IMR-90 (cell line): Measurements from ENCODE around the gene C1orf159.

Experiments used
- CHD1 ChIP-seq: IDR thresholded peaks from 2 replicates; pipeline ENCODE4 v1.6.1; 2012; ENCODE audit warnings: low read depth, low read length, improper control_type of control experiment
- CTCF ChIP-seq: conservative IDR thresholded peaks from 2 replicates; pipeline ENCODE4 v1.5.1; 2012; ENCODE audit warnings: mild to moderate bottlenecking, low read depth, low read length, improper control_type of control experiment
- POLR2A ChIP-seq: IDR thresholded peaks from 2 replicates; pipeline ENCODE4 v1.6.1; 2012; ENCODE audit warnings: mild to moderate bottlenecking, low read depth, low read length
- RAD21 ChIP-seq: IDR thresholded peaks from 2 replicates; pipeline ENCODE4 v1.6.1; 2012; ENCODE audit warnings: low read length, improper control_type of control experiment
- RFX5 ChIP-seq: IDR thresholded peaks from 2 replicates; pipeline ENCODE4 v1.8.0; 2012; ENCODE audit warnings: low read depth, mild to moderate bottlenecking, low read length, moderate library complexity
- USF2 ChIP-seq: fragments of 150-350 bp; IDR thresholded peaks from 2 replicates; pipeline ENCODE4 v1.6.1; 2017; ENCODE audit warnings: mild to moderate bottlenecking, antibody characterized with exemption, low read length, low read depth

- TF ChIP-seq CTCF (no peak), CHD1 (no peak), POLR2A (no peak), RFX5 (no peak), RAD21 (no peak), USF2 (peak; percentile 17; the same call in 1 of the 2 replicates)
These were observed at the start of gene C1orf159 for GRCh38 chr1:1115786-1116700.
